ENCODE data around the gene SYMPK.

- no peak for TF ChIP-seq RFX5 (IDR thresholded peaks at IDR 0.05; ENCODE audit: low read length)
- no peak for TF ChIP-seq CTCF (IDR thresholded peaks at IDR 0.05)
- TF ChIP-seq REST (IDR thresholded peaks at IDR 0.05; ENCODE audit: low read depth, low read length): no peak
- TF ChIP-seq EP300 (IDR thresholded peaks at IDR 0.05; ENCODE audit: borderline replicate concordance in 1 of 2, low read depth in 1 of 2, low read length in 1 of 2): no peak
- TF ChIP-seq POLR2AphosphoS5 (IDR thresholded peaks at IDR 0.05; ENCODE audit: low read depth, low read length): no peak
- no peak for TF ChIP-seq RAD21 (IDR thresholded peaks at IDR 0.05; ENCODE audit: low read length)
- no peak for TF ChIP-seq SIN3A (IDR thresholded peaks at IDR 0.05; ENCODE audit: borderline replicate concordance, low read depth, low read length)
- no peak for TF ChIP-seq TCF12 (IDR thresholded peaks at IDR 0.05)
- no peak for TF ChIP-seq JUND (IDR thresholded peaks at IDR 0.05)
- no peak for TF ChIP-seq NRF1 (IDR thresholded peaks at IDR 0.05; ENCODE audit: low read depth, low read length)
Measured at GRCh38 chr19:45826934-45827333, 36.0 kb downstream of the SYMPK start.

Measured in SK-N-SH (cell line).